Panc1 (cell line): Measurements from ENCODE around the gene CDH23. TPM values are rescaled to one million over a fixed set of nuclear protein-coding genes. Genes with fewer than 3 reads are reported as not detected.

ENCODE experiments used
- ATAC-seq: fragments of 200-7000 bp; cut with Tn5 transposase; 2 replicates; pipeline ENCODE4 v1.9.1; 2020; ENCODE audit warnings: mild to moderate bottlenecking, moderate library complexity
- BruUV-seq: library from RNA; stranded (reverse); fragments of 400-500 nt; replicated peaks from 2 replicates; lab custom pipeline; 2021; lab: Mats Ljungman, UMichigan
- CTCF ChIA-PET: fragments of 300-600 bp; sonication (Branson Sonifier 250); formaldehyde crosslinking; loops from one replicate; lab custom pipeline; 2022; ENCODE audit warnings: antibody characterized with exemption; lab: Charles Lee
- POLR2A ChIA-PET: fragments of 300-600 bp; sonication (Branson Sonifier 250); formaldehyde crosslinking; loops from one replicate; lab custom pipeline; 2022; ENCODE audit warnings: antibody characterized with exemption; lab: Charles Lee
- DNase-seq: peaks from one replicate; pipeline ENCODE4 v3.0.0-alpha.2; 2010; ENCODE audit warnings: low read depth, low spot score
- H3K27ac ChIP-seq: 2 replicates; pipeline ENCODE4 v1.5.1; 2011; ENCODE audit warnings: mild to moderate bottlenecking, low read length, inconsistent platforms
- H3K27me3 ChIP-seq: fragments of 200-500 bp; sonication (Bioruptor generic); 2 replicates; pipeline ENCODE4 v1.6.0; 2014; ENCODE audit warnings: low read length, inconsistent platforms; ENCODE audit not compliant: control insufficient read depth, insufficient read depth
- H3K36me3 ChIP-seq: fragments of 200-500 bp; sonication (Bioruptor generic); 2 replicates; pipeline ENCODE4 v1.5.1; 2014; ENCODE audit warnings: inconsistent platforms, mild to moderate bottlenecking, low read length, moderate library complexity; ENCODE audit not compliant: control insufficient read depth, insufficient read depth
- H3K4me1 ChIP-seq: 2 replicates; pipeline ENCODE4 v1.5.1; 2011; ENCODE audit warnings: inconsistent platforms, mild to moderate bottlenecking, low read length, moderate library complexity; ENCODE audit not compliant: control insufficient read depth, insufficient read depth
- H3K4me3 ChIP-seq, 2 experiments: 2 replicates each; pipeline ENCODE4 v1.5.1; 2011 to 2012; ENCODE audit warnings: low read depth in 2 of 2, low read length in 2 of 2, mild to moderate bottlenecking in 2 of 2, inconsistent platforms in 1 of 2, moderate library complexity in 1 of 2
- H3K9me3 ChIP-seq: fragments of 200-500 bp; sonication (Bioruptor generic); 2 replicates; pipeline ENCODE4 v1.5.1; 2014; ENCODE audit warnings: low read depth, mild to moderate bottlenecking, inconsistent platforms, low read length, moderate library complexity; ENCODE audit not compliant: control insufficient read depth, insufficient read depth
- CTCF ChIP-seq: fragments of 450-650 bp; IDR thresholded peaks from 2 replicates; pipeline ENCODE4 v1.5.1; 2017; ENCODE audit warnings: mild to moderate bottlenecking
- POLR2AphosphoS5 ChIP-seq: IDR thresholded peaks from 2 replicates; pipeline ENCODE4 v1.6.1; 2012; ENCODE audit warnings: mild to moderate bottlenecking, low read depth, low read length, moderate library complexity
- REST ChIP-seq, 2 experiments: IDR thresholded peaks; 2 replicates each; pipeline ENCODE4 v1.6.1; 2011 to 2012; ENCODE audit warnings: low read depth in 2 of 2, control low read depth in 1 of 2, low read length in 1 of 2, mild to moderate bottlenecking in 1 of 2, moderate library complexity in 1 of 2; ENCODE audit not compliant: insufficient read depth in 1 of 2
- SIN3A ChIP-seq: IDR thresholded peaks from 2 replicates; pipeline ENCODE4 v1.6.1; 2012; ENCODE audit warnings: low read depth, mild to moderate bottlenecking, low read length, moderate library complexity, borderline replicate concordance; ENCODE audit not compliant: insufficient read depth
- TCF7L2 ChIP-seq: IDR thresholded peaks from 2 replicates; pipeline ENCODE4 v1.6.1; 2011; ENCODE audit warnings: mild to moderate bottlenecking, low read depth, low read length, inconsistent platforms
- in situ Hi-C: cut with HindIII; loops from 2 replicates; pipeline ENCODE4 v1.10.0; 2016; ENCODE audit warnings: low sequenced_read_pairs, low pct_unique_long_range_greater_than_20kb
- intact Hi-C: fragments of 100-400 bp; cut with micrococcal nuclease; formaldehyde crosslinking; loops from one replicate; pipeline ENCODE4 v1.10.0; 2022; ENCODE audit not compliant: unreplicated experiment
- total RNA-seq: library from RNA; stranded (reverse); gene quantifications from one replicate; pipeline ENCODE4 v1.2.1, GENCODE V29; 2021; ENCODE audit not compliant: unreplicated experiment

Gene CDH23
- total RNA-seq, 1 experiment from 2014 or later: 2.7 TPM

- no TSS peak for BruUV-seq
- intact Hi-C loops (no loop called here), in situ Hi-C loops (no loop called here)
- CTCF ChIA-PET: no interaction called here
- Histone ChIP-seq H3K4me1 (no peaks in the 10 kb centered on the region; the same call in 1 of the 2 replicates), H3K4me3 (no peak overlapping the region), H3K36me3 (no peaks in the 10 kb centered on the region), H3K27me3 (no peaks in the 10 kb centered on the region), H3K27ac (no peak overlapping the region), H3K9me3 (no peaks in the 10 kb centered on the region)
- no peak for ATAC-seq
- POLR2A ChIA-PET: no interaction called here
- DNase-seq: no peak
- TF ChIP-seq POLR2AphosphoS5 (no peak), TCF7L2 (no peak), CTCF (no peak)
These were observed 43.1 kb downstream of the CDH23 start for GRCh38 chr10:71439670-71440425.

GRCh38 chr10:71440506-71441035 is 43.9 kb downstream of the CDH23 start:
- Histone ChIP-seq H3K27me3 (no peaks in the 10 kb centered on the region), H3K4me3 (no peak overlapping the region), H3K36me3 (no peaks in the 10 kb centered on the region), H3K4me1 (no peaks in the 10 kb centered on the region; the same call in 1 of the 2 replicates), H3K9me3 (no peaks in the 10 kb centered on the region), H3K27ac (no peak overlapping the region)
- DNase-seq (no peak), ATAC-seq (peak; percentile 42)
- CTCF ChIA-PET: no interaction called here
- in situ Hi-C loops: no loop called here
- POLR2A ChIA-PET: no interaction called here
- intact Hi-C loops: no loop called here
- no peak for TF ChIP-seq CTCF
- BruUV-seq: no TSS peak

GRCh38 chr10:71442000-71442399 is 45.3 kb downstream of the CDH23 start:
- no TSS peak for BruUV-seq
- POLR2A ChIA-PET: no interaction called here
- intact Hi-C loops: no loop called here

More at GRCh38 chr10:71442000-71442399, 45.3 kb downstream of the CDH23 start:
- Histone ChIP-seq H3K27ac (no peak overlapping the region), H3K36me3 (no peaks in the 10 kb centered on the region), H3K4me3 (no peak overlapping the region), H3K27me3 (no peaks in the 10 kb centered on the region), H3K9me3 (no peaks in the 10 kb centered on the region), H3K4me1 (no peaks in the 10 kb centered on the region; the same call in 1 of the 2 replicates)
- no peak for DNase-seq
- in situ Hi-C loops: no loop called here
- TF ChIP-seq REST (IDR thresholded peaks at IDR 0.05; ENCODE audit: insufficient read depth in 1 of 2, low read depth in 2 of 2, low read length in 1 of 2) (no peak), POLR2AphosphoS5 (no peak), TCF7L2 (no peak), SIN3A (no peak)
- CTCF ChIA-PET: interaction anchor here (0.5 kb wide), 1 partner anchor 10 kb away, joined by 6 read pairs; no protein-coding TSS in a partner anchor
- no peak for ATAC-seq
